GM11168 (cell line): ENCODE measurements around the gene CDC40.

Experiments used
- in situ Hi-C: fragments of 300-500 bp; cut with MboI; formaldehyde crosslinking; loops from one replicate; pipeline ENCODE4 v1.12.0; 2022; ENCODE audit warnings: low sequenced_read_pairs; ENCODE audit not compliant: unreplicated experiment

CDC40 gene

DNA sequence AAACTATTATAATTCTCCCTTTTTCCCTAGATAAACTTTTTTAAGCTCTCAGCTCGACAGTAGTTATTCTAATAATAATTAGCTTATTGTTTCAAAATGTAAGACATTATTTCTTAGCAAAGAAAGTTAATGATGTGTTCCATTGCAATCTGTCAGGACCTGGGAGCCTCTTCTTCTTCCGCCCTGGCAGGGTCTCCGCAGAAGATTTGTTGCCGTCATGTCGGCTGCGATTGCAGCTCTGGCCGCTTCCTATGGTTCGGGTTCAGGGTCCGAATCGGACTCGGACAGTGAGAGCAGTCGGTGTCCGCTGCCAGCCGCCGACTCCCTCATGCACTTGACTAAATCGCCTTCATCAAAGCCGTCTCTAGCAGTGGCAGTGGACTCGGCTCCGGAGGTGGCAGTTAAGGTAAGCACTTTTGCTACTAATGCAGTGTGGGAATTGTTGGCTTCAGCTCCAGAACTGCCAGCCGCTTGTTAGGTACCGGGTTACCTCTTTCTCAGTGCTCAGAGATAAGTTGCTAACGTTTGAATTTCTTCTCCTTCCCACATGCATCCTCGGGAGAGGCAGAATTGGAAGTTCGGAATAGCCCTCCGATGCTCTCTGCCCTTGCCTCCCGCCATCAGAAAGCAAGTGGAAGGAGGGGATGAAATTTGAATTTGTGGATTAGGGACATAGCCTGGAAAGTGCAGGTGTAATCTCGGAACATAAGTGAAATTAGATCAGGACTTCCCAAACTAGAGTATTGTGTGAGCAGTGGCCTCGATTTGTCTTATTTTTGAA is at the start of gene CDC40:
Gene CDC40, plus strand, starts transcription at position 200 of the 781 bp plus-strand sequence. Its CDS starts 18 bp downstream, at position 218.
- in situ Hi-C loops, result no loop called here

DNA sequence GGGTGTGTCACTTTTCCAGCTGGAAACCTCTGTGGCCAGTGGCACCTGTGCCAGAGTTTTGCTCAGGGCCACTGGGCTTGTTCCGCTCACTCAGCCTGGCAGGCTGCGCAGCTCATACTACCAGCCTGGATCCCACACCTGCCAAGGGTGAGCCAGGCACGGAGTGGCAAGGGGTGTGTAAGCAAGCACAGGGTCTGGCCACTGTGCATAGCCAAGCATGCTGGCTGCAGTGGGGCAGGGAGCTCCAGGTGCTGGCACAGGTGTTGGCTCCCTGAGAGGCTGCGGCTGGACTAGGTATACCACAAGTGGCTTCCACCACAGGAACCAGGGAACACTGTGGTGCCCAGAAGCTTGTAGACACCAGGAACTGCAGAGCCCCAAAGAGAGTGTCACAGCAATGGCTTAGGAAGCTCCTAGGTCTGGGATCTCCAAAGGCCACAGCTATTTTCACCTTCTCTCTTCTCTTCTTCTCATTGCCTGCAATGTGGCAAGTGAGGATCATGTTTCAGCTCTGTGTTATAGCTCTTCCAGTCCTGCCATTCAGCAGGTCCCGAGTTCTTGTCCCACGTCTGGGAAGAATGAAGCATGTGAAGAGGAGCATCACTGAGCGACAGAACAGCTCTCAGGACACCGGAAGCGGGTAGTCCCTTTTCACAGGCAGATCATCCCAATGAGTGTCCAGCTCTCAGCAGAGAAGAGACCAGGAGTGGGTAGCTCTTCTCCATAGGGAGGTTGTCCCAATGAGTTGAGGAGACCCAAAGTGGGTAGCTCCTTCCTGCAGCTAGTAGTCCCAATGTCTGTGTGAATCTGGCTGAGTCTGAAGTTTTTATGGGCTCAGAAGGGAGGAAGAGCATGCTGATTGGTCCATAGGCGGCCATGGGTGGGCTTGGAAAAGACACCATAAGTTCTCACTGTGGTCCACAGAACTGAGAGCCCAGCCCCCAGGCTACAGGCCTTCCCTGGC is 42.0 kb upstream of the CDC40 start:
- in situ Hi-C loops, result no loop called here

DNA sequence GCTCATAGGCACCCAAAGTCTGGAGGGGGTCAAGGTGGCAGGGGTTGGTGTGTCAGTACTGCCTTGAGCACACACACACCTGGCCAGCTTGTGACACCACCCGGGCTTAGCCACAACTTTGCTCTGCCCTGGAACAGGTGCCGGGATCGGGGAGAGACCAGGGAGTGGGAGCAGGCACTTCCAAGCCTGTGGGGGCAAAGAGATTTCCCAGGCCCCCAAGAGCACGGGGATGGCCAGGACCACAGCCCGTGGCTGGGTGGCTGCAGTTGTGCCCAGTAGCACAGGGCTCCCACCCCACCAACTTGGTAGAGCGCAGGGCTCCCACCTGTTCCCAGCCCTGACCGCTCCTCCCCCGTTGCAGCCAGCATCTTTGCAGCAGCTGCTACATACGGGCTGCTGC is 41.2 kb upstream of the CDC40 start:
- in situ Hi-C loops, result no loop called here

DNA sequence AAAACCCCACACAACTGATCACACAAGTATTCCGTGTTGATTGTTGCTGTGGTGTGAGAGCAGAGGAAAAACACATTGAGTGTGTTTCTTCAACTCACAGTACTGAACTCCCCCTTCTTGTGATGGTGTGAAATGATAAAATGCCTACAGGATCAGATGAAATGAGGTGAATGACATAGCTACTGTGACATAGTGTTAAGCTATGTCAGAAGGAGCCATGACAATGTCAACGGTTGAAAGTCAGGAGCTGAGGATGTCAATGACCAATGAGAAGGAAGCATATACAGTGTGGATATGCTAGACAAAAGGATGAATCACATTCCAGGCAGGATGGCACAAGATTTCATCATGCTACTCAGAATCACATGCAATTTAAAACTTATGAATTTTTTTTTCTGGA is 39.6 kb upstream of the CDC40 start:
- in situ Hi-C loops, result no loop called here

DNA sequence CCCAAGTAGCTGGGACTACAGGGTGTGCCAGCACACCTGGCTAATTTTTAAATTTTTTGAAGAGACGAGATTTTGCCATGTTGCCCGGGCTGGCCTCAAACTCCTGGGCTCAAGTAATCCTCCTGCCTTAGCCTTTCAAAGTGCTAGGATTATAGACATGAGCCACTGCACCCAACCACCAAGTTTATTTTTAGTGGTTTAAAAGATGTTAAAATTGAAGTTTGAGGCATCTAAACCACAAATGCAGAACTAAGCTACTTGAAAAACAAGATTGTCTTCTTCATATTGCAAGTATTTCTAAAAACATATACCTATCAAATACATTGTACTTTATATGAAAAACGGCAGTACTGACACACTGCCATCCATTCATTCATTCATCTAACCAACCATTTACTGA is 32.4 kb upstream of the CDC40 start:
- in situ Hi-C loops, result no loop called here

DNA sequence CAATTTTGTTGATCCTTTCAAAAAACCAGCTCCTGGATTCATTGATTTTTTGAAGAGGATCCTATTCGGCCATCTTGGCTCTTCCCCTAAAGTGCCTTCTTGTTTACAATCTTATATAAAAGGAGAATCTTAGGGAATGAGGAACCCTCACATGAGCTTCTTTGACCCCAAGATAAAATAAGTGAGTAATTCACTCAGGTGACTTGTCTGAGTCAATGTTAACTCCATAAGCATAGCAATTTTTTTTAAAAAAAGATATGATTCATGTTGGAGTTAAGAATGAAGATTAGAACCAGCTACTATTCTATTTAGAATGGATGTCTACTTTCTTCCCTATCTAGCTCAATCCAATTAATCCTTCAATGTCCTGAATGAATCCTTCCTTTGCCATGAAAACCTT is 21.7 kb upstream of the CDC40 start:
- in situ Hi-C loops, result no loop called here

DNA sequence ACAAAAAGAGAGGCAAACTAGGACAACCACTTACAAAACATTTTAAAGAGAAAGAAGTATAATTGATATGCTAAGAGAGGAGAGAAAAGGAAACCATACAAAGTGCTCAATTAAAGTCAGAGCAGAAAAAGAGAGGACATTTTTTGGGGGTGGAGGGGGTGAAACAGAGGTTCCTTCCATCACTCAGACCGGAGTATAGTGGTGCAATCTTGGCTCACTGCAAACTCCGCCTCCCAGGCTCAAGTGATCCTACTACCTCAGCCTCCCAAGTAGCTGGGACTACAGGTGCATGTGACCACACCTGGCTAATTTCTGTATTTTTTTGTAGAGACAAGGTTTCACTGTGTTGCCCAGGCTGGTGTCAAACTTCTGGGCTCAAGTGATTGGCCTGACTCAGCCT is 10.1 kb upstream of the CDC40 start:
- in situ Hi-C loops, result no loop called here

DNA sequence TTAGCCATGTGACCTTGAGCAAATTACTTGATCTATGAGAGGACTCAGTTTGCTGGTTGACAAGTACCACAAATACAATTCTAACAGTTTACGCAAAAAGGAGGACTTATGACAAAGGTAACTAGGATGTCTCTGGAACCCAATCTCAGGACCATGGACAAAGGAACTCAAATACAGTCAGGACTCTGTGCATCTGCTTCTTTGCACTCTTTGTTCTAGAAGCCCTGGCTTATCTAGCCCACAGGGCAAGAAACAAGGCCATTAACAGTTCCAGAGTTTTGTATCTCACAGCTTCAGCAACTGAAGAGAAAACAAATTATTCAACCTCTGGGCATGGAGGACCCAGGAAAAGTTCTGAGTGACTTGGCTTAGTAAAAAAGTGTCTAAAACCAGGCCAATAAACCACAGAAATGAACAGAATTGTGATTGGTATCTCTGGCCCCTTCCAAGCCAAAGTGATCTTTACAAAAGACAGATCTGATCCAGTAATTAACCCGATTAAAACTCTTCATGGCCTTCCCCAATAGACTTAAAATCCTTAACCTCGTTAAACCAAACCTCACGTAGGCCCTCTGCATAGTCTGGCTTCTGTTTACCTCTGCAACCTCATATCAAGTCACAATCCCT is 6.6 kb upstream of the CDC40 start:
- in situ Hi-C loops, result no loop called here

DNA sequence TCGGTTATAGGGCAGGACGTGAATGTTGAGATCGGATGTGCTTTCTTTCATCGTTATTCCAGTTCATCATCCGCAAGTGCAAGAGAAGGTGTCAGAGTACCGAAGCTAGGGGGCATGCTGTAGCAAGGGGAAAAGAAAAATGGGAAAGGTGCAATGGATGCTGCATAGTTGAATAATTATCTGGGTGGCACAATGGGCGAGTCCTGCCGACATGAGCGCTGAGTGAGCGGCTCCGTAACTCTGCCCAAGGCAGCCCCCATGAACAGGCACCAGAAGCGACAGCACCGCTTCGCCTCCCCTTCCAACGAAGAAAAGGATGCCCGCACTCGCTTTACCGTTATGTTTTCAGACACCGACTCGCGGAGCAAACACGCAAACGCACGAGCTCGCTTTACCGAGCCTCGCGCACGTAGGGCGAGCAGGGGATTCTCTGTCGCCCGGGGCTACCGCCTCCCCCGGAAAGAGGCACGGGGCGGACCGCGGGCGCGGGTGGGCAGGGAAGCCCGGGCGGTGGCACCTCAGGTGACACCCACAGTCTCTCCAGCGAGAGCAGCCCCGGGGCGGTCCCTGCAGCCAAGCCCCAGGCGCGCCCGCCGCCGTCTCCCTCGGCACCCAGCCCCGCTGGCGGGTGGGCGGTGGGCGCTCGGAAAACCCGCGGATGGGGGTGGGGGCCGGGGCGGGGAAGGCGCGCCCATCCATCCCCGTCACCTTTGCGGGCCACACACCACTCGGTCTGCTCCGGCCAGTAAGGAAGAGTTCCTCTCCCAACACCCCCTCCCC is 1.4 kb upstream of the CDC40 start:
- in situ Hi-C loops, result no loop called here

DNA sequence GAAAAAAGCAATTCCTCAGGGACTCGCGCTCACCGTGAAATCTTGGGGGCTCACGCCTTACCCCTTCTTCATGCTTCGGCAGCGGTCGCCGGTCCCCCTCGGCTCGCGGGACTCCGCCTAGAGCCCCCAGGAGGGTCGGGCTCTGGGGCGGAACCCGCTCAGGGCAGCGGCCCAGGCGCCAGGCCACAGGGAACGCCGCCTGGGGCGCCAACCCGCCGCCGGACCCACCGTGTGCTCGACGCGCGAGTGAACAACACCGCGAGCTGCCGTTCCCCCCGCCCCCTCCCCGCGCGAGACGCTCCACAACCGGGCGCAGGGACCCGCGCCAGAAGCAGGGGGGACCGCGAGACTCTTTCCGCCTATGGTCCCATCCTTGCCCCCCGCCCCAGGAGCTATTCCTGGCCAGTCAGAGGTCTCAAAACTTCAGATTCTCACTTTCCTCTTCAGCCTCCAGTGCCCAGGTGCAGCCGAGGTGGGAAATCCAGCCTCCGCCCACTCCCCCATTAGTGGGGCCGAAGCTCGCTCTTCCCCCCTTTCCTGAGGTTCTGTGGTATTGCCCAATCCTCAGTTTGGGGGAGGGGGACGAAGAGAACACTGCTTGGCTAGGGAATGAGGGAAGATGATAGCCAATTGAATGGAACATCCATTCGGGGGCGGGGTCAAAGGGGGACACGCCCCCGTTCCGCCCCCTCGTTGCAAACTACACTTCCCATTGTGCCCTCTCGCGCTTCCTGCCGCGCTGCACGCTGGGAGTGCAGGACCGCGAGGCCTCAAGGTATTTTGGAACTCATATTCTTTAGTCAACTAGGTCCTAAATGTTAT is 610 bp upstream of the CDC40 start, which contains the start of gene WASF1:
Gene WASF1, minus strand, starts transcription at position 265 of the 822 bp plus-strand sequence. CDS start 52,069 bp downstream, outside the sequence.
- in situ Hi-C loops, result no loop called here

DNA sequence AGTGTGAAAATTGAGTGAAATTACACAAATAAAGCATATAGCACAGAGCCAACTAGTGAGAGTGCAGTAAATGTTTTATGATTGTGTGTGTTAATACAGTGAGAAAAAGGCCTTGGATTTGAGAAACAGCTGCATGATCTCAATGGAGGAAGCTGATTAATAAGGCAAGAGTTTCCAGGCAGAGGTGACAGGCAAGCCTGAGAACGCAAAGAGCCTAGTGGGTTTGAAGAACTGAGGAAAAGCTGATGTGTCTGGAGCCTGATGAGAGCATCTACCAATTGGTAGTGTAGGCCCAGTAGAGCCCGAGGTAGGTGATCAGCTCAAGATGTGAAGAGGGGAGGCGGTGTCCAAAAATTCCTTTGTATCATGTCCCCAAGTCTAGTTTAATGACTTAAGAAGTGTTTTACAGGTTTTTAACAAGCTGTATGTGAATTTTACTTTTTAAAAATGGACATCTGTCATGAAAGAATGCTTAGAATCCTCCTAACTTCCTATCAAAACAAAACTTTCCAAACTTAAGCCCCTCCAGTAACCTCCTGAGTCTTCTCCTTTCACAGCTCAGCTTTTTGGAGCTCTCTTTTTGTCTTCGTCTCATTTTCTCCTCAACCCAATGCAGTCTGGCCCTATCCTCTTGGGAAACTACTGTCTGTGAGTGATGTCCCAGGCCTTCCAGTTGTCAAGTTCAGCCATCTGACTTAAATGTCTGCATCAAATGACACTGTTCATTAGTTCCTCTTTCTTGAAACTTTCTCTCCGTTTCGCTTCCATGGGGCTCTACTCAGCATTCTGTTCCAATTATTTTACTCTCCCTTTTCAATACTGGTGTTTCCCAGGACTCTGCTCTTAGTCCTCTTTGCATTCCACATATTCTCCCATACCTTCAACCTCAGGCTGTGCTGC is 1.2 kb downstream of the CDC40 start:
- in situ Hi-C loops, result no loop called here

DNA sequence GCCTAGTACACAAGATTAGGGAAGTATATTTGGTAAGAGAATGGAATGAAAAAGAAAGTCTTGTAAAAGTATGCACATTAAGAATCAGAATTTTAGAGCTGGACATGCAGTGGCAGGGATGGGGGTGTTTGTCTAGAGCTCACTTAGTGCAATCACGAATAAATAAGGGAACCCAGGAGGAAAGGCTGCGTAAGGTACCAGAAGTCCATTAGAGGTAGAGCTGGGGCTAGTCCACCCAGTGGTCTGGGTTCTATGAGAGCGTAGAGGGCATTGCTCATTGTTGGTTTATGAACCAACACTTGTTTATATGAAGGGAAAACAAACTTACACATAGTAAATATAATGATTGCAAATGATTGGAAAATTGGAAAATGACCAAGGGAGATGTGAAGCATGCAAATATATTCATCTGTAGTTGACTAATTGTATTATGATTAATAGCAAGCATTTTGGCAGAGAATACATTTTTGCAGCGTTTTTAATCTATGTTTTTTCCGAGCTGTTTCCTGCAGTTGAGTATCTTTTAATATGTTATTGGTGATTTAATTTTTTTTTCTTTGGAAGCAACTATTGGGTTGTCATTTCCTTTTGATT is 3.2 kb downstream of the CDC40 start:
- in situ Hi-C loops, result no loop called here

DNA sequence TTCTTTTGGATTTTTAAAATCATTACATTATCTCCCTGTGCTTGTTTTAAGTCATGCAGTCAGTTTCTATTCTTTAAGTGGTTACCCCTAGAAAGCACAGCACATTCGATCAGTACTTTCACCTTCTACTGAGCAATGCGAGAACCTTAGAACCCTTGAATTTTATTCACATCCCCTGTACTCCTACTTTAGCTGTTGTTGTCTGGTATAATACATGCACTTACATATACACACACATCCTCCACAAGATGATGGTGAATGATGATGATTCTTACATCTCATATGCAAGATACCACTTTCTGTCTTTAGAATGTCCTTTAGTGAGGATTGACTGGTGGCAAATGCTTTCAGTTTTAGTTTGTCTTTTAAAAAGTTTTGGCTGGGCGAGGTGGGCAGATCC is 5.7 kb downstream of the CDC40 start:
- in situ Hi-C loops, result no loop called here

DNA sequence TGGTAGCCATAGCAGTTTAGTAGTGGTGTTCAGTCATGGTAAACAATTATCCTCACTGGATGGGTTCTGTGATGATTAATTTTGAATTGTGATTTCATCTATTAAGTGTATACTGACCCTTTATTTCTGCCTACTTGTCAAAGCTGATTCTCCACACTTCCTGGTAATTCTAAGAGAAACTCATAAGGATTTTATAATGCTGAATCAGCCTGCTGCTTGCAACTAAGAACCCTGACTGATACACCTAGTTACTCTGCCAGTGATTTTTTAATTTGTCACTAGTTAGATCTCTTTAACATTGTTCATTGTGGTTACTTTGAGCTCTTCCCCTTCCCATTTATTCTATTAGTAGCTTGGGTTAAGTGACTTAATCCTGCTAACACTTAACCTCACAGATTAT is 8.6 kb downstream of the CDC40 start:
- in situ Hi-C loops, result no loop called here

DNA sequence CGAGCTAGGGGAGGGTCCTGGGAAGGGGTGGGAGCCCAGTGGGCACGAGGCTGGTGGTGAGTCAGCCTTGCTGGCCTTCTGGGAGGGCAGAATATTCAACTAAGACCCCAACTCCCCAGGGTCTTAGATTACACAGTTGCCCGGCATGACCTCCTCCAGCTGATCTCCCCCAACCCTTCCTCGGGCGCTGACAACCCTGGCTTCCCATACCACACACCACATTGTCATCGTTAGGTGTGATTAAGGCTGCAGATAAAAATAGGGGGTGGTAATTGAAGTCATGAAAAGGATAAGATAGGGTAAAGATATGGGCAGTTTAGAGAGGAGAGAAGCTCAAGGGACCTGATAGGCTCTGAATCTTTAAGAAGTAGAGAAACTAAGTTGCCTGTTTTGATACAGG is 10.5 kb downstream of the CDC40 start:
- in situ Hi-C loops, result no loop called here

DNA sequence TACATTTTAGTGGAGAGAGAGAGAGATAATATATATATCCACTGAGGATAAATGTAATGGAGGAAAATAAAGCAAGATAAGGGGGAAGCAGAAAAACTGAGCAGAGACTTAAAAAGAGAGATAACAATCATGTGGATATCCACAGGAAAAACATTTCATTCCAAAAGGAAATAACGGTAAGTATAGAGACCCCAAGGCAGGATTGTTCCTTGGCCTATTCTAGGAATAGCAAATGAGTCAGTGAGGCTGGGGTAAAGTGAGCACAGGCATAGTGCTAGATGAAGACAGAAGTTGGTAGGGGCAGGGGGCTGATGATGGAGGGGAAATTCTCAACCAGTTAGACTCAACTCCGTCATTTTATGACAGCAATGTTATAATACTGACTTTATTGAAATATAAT is 11.2 kb downstream of the CDC40 start:
- in situ Hi-C loops, result no loop called here

DNA sequence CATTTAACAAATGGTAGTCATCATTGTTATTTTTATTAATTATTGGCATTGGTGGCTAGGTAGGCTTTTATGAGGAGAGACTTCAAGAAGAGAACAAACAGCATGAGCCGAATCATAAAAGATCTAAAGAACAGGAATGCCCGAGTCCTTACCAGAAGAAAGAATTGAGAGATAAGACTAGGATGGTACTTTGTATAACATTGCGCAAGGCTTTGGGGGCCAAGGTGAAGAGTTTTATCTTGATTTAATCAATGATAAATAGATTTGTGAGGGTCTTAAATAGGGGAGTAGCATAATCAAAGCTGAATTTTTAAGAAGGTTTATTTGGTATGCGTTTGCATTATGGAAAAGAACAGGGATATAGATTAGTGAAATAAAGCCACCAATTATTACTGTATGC is 15.4 kb downstream of the CDC40 start:
- in situ Hi-C loops, result no loop called here

DNA sequence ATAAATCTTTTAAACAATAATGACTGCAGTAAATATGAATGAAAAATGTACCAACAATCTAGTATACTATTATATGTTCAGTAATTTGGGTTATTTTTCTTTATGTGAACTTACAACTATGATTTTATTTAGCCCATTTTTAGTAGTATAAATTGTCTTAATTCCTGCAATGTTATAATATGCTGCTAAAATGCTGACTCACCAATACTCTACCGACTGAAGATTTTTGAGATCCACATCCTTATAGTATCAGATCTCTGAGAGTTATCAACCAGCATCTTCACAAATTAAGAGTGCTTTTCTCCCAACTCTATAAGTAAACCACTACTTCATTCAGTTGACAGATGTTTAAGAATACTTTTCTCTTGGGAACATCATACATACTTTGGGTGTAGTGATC is 16.6 kb downstream of the CDC40 start:
- in situ Hi-C loops, result no loop called here
